Stimulated activated CD8-positive, alpha-beta memory T cell treated with anti-CD3 and anti-CD28 coated beads, Interleukin-7, amount 100 ng/mL, for 4 hours (primary cell): ENCODE results near the gene KHDRBS2.

ENCODE experiments used
- DNase-seq, 2 donors: peaks; one replicate each; pipeline ENCODE4 v3.0.0-alpha.2; 2020; ENCODE audit warnings: low read depth in 2 of 2

KHDRBS2 gene

GRCh38 chr6:62175195-62175594, 110.8 kb downstream of the KHDRBS2 start:
- DNase-seq: no peak

- no peak for DNase-seq
Measured at GRCh38 chr6:62174548-62174947, 111.5 kb downstream of the KHDRBS2 start.

- no peak for DNase-seq
Measured at GRCh38 chr6:62167736-62168135, 118.3 kb downstream of the KHDRBS2 start.

- no peak for DNase-seq
Measured at GRCh38 chr6:62162858-62163257, 123.2 kb downstream of the KHDRBS2 start.

GRCh38 chr6:62152796-62153195, 133.2 kb downstream of the KHDRBS2 start:
- DNase-seq: no peak

- no peak for DNase-seq
Measured at GRCh38 chr6:62150048-62150663, 135.9 kb downstream of the KHDRBS2 start.

- DNase-seq: no peak
Measured at GRCh38 chr6:62146954-62147853, 138.8 kb downstream of the KHDRBS2 start.

GRCh38 chr6:62129127-62129526, 156.9 kb downstream of the KHDRBS2 start:
- DNase-seq: no peak

- DNase-seq: no peak
Measured at GRCh38 chr6:62119401-62119800, 166.6 kb downstream of the KHDRBS2 start.

GRCh38 chr6:62103186-62103859, 182.7 kb downstream of the KHDRBS2 start:
- DNase-seq: no peak

- no peak for DNase-seq
Measured at GRCh38 chr6:62102387-62102786, 183.6 kb downstream of the KHDRBS2 start.

GRCh38 chr6:62090442-62091229, 195.4 kb downstream of the KHDRBS2 start:
- DNase-seq: no peak

- DNase-seq: no peak
Measured at GRCh38 chr6:62089781-62090180, 196.2 kb downstream of the KHDRBS2 start.

GRCh38 chr6:62086047-62086446, 200.0 kb downstream of the KHDRBS2 start:
- DNase-seq: no peak

- no peak for DNase-seq
Measured at GRCh38 chr6:62075869-62076268, 210.2 kb downstream of the KHDRBS2 start.

- no peak for DNase-seq
Measured at GRCh38 chr6:62059901-62060300, 226.1 kb downstream of the KHDRBS2 start.

- no peak for DNase-seq
Measured at GRCh38 chr6:62057300-62057699, 228.7 kb downstream of the KHDRBS2 start.

- no peak for DNase-seq
Measured at GRCh38 chr6:62045502-62045901, 240.5 kb downstream of the KHDRBS2 start.

GRCh38 chr6:62043084-62043483, 242.9 kb downstream of the KHDRBS2 start:
- DNase-seq: no peak

GRCh38 chr6:62042429-62042828, 243.6 kb downstream of the KHDRBS2 start:
- DNase-seq: no peak

GRCh38 chr6:62039605-62040004, 246.4 kb downstream of the KHDRBS2 start:
- DNase-seq: no peak

- no peak for DNase-seq
Measured at GRCh38 chr6:62037445-62037844, 248.6 kb downstream of the KHDRBS2 start.
